AML-193 (cell line): Measurements from ENCODE around the gene SCUBE1.

Experiments used
- DNase-seq, 2 experiments: peaks; one replicate each; lab custom pipeline; 2025; lab: John Stamatoyannopoulos, UW

The SCUBE1 gene

GRCh38 chr22:43213962-43214361 is 129.2 kb downstream of the SCUBE1 start:
- DNase-seq: no peak

GRCh38 chr22:43213051-43213450 is 130.1 kb downstream of the SCUBE1 start:
- no peak for DNase-seq

GRCh38 chr22:43212434-43212952 is 130.7 kb downstream of the SCUBE1 start:
- DNase-seq: no peak

GRCh38 chr22:43211941-43212433 is 131.2 kb downstream of the SCUBE1 start:
- DNase-seq: no peak

GRCh38 chr22:43210631-43211515 is 132.3 kb downstream of the SCUBE1 start:
- no peak for DNase-seq

GRCh38 chr22:43209971-43210370 is 133.2 kb downstream of the SCUBE1 start:
- DNase-seq: no peak

- DNase-seq: no peak
These were observed 133.7 kb downstream of the SCUBE1 start for GRCh38 chr22:43209523-43209890.

- no peak for DNase-seq
These were observed 134.3 kb downstream of the SCUBE1 start for GRCh38 chr22:43208703-43209522.

- DNase-seq: no peak
These were observed 135.1 kb downstream of the SCUBE1 start for GRCh38 chr22:43207849-43208702.

GRCh38 chr22:43207386-43207785 is 135.8 kb downstream of the SCUBE1 start:
- DNase-seq: no peak

GRCh38 chr22:43206509-43207161 is 136.5 kb downstream of the SCUBE1 start:
- no peak for DNase-seq

- DNase-seq: no peak
These were observed 137.2 kb downstream of the SCUBE1 start for GRCh38 chr22:43205748-43206508.

GRCh38 chr22:43205261-43205691 is 137.9 kb downstream of the SCUBE1 start:
- DNase-seq: no peak

GRCh38 chr22:43203471-43203981 is 139.6 kb downstream of the SCUBE1 start:
- no peak for DNase-seq

- DNase-seq: no peak
These were observed 140.3 kb downstream of the SCUBE1 start for GRCh38 chr22:43202756-43203410.

- DNase-seq: no peak
These were observed 140.8 kb downstream of the SCUBE1 start for GRCh38 chr22:43202326-43202725.

- DNase-seq: no peak
These were observed 141.5 kb downstream of the SCUBE1 start for GRCh38 chr22:43201486-43202219.

- no peak for DNase-seq
These were observed 142.6 kb downstream of the SCUBE1 start for GRCh38 chr22:43200555-43200954.

- DNase-seq: no peak
These were observed 143.1 kb downstream of the SCUBE1 start for GRCh38 chr22:43200031-43200430.
